22Rv1 (cell line): ENCODE measurements around the gene ZNF462.

Experiments used
- H3K27ac ChIP-seq: fragments of 450-650 bp; 2 replicates; pipeline ENCODE4 v1.5.1; 2017
- ZFX ChIP-seq: fragments of 450-650 bp; IDR thresholded peaks from 2 replicates; pipeline ENCODE4 v1.6.1; 2017; ENCODE audit warnings: antibody characterized with exemption, borderline replicate concordance
- TF ChIP-seq, protein P1 (sequence below): fragments of 450-650 bp; IDR thresholded peaks from 2 replicates; pipeline ENCODE4 v1.5.1; 2017; ENCODE audit warnings: mild to moderate bottlenecking

The ZNF462 gene

DNA sequence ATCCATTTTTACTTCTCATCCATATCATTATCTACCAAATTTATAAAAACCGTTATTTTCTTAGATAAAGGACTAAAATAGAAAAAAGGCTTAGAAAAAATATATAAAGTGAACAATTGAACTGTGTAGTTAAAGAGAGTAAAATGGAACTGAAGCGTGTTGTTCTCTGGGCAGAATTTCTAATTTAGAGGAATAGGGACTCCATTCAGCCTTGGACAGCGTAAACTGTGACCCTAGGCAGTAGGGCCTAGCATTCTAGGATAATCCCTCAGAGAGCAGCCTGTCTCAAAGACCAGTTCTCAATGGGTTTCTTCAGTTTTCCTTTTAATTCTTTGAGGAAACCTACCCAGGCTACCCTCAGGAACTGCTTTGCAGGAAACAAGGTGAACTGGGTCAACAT lies 11.1 kb downstream of the ZNF462 start:
- H3K27ac ChIP-seq = no peak overlapping the region
- no peak for TF ChIP-seq ZFX
- TF ChIP-seq, protein P1, sequence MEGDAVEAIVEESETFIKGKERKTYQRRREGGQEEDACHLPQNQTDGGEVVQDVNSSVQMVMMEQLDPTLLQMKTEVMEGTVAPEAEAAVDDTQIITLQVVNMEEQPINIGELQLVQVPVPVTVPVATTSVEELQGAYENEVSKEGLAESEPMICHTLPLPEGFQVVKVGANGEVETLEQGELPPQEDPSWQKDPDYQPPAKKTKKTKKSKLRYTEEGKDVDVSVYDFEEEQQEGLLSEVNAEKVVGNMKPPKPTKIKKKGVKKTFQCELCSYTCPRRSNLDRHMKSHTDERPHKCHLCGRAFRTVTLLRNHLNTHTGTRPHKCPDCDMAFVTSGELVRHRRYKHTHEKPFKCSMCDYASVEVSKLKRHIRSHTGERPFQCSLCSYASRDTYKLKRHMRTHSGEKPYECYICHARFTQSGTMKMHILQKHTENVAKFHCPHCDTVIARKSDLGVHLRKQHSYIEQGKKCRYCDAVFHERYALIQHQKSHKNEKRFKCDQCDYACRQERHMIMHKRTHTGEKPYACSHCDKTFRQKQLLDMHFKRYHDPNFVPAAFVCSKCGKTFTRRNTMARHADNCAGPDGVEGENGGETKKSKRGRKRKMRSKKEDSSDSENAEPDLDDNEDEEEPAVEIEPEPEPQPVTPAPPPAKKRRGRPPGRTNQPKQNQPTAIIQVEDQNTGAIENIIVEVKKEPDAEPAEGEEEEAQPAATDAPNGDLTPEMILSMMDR = no peak

DNA sequence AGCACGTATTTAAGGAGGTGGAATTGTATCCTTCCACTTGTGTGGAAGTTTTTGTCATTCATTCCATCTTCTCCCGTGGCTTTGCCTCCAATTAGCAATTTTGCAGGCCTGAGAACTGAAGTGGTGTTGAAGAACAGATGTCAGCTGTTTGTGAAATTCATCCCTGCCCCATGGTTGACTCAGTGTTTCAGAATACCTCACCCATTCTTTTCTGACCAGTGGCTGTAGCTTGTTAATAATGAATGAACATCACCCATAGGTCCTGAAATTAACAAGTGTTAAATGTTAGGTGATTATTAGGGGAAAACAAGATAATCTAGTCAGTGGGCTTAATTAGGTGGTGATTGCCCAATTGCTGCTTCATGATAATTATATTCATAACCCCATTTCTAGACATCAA lies 11.7 kb downstream of the ZNF462 start:
- no peak overlapping the region for H3K27ac ChIP-seq
- no peak for TF ChIP-seq ZFX
- TF ChIP-seq, protein P1 = no peak

DNA sequence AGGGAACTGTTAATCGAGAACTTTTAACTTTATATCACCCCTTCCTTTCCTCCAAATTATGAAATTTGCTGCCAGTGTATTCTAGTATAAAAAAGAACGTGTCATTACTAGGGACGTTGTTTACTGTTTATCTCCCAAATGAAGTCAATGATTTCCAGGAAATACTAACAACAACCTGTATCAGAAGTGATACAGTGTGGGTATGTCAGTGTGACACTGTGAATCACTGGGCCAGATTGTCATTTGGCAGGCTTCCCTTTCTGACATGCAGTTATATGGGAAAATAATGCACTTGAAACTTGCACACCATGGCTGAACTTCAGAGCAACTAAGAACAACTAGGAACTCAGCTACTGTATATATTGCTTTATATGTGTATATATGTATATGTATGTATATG lies 12.6 kb downstream of the ZNF462 start:
- TF ChIP-seq ZFX = no peak
- TF ChIP-seq, protein P1 = no peak
- H3K27ac ChIP-seq = no peak overlapping the region

DNA sequence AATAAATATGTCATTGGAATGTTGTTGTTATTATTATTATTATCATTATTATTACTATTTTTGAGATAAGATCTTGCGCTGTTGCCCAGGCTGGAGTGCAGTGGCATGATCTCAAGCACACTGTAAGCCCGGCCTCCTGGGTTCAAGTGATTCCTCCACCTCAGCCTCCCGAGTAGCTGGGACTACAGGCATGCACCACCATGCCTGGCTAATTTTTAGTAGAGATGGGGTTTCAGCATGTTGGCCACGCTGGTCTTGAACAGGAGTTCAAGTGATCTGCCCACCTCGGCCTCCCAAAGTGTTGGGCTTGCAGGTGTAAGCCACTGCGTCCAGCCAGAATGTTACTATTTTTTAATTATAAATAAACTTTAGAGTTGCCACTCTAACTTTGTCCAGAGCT lies 14.4 kb downstream of the ZNF462 start:
- TF ChIP-seq ZFX = no peak
- TF ChIP-seq, protein P1 = no peak
- H3K27ac ChIP-seq = no peak overlapping the region

DNA sequence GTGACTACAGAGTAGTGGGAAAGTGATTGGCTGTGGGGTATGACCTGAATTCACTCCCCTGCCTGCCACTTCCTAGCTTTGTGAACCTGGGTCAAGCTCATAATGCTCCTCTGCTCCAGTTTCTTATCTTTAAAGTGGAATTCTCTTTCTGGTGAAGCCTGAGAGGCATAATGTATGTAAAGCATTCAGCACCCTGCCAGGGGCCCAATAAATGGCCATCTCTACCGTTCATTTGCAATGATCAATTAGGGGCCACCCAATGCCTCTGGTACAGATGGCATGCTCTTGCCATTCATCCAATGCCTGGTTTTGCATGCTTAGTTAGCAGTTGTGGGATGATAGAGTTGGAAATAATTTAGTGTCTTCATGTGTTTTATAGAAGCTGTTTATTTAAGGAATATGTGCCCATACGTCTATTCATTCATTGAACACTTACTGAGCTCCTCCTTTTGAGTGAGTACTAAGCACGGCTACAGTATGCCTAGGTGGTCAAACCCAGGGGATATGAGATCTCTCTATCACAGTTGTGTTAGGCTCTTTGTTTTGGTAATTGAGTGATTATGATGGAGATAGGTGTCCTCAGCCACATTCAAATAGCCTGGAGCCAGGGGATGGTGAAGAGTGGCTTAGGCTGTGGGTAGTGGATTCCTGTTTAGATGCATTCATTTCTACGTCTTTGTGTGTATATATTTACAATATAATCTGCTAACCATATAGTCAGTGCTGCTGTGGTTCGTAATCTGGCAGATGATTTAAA lies 15.3 kb downstream of the ZNF462 start:
- no peak overlapping the region for H3K27ac ChIP-seq
- TF ChIP-seq ZFX = no peak
- TF ChIP-seq, protein P1 = no peak

DNA sequence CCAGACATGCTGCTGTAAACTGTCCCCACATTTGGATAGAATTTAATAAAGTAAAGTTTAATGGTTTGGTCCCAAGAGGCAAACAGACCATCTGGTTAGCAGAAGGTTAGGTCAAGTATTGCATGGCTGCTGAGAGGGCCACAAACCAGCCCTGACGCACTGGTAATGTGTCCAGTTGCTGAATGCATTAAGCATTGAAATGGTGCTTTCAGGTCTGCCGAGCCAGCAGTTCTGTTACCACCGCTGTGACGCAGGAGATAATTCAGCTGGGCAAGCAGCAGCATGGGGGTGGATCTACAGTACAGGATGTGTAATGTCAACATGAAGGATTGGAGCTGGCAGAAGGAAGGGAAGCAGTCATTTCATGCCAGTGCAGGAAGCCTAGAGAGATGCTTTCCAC lies 16.0 kb downstream of the ZNF462 start:
- TF ChIP-seq ZFX = no peak
- TF ChIP-seq, protein P1 = no peak
- H3K27ac ChIP-seq = no peak overlapping the region

DNA sequence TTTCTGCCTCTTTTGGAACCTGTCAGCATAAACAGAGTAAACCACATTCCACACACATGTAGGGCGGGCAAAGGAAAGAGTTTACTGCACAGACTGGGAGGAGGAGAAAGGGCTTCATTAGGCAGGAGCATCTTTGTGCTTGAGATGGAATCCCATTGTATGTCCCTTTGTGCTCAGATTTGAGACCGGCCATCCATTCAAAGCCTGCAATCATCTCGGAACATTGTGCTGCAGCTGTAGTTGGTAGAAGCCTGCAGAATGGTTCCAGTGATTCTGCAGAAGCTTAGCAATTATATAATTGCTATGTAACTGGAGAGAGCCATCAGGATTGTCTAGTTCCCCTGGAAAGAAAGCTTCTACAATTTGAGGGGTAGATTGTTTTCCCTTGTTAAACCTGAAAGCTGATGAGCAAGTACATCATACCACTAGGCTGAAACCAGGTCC lies 16.5 kb downstream of the ZNF462 start:
- TF ChIP-seq ZFX = no peak
- TF ChIP-seq, protein P1 = no peak
- H3K27ac ChIP-seq = no peak overlapping the region
